Large intestine (tissue), 3 donors: ENCODE measurements around the gene OLA1. TPM values are rescaled to one million over a fixed set of nuclear protein-coding genes. Genes with fewer than 3 reads are reported as not detected.

Experiments used
- DNase-seq, 2 donors: peaks; one replicate each; pipeline versions ENCODE4 v3.0.0 to v3.0.0-alpha.2; 2013
- H3K27ac ChIP-seq: one replicate; pipeline ENCODE4 v1.5.1; 2013; ENCODE audit warnings: low read length
- H3K27me3 ChIP-seq: 2 replicates; pipeline ENCODE4 v1.6.1; 2013; ENCODE audit warnings: low read length; ENCODE audit not compliant: control insufficient read depth, insufficient read depth
- H3K36me3 ChIP-seq: 2 replicates; pipeline ENCODE4 v1.6.1; 2013; ENCODE audit warnings: low read length; ENCODE audit not compliant: control insufficient read depth, insufficient read depth
- H3K4me1 ChIP-seq: one replicate; pipeline ENCODE4 v1.6.1; 2013; ENCODE audit warnings: low read length; ENCODE audit not compliant: control insufficient read depth, insufficient read depth
- H3K4me3 ChIP-seq: one replicate; pipeline ENCODE4 v1.5.1; 2013; ENCODE audit warnings: low read length
- H3K9me3 ChIP-seq: one replicate; pipeline ENCODE4 v1.6.1; 2013; ENCODE audit warnings: mild to moderate bottlenecking, low read depth, low read length, moderate library complexity; ENCODE audit not compliant: control insufficient read depth
- WGBS: methylation state at CpG from one replicate; pipeline ENCODE4 v1.1.5; 2013; ENCODE audit warnings: low lambda C conversion rate; ENCODE audit not compliant: insufficient coverage; 5-methylcytosine and 5-hydroxymethylcytosine counted together
- polyA plus RNA-seq: library from polyadenylated mRNA; unstranded; fragments of 120-200 nt; gene quantifications from one replicate; pipeline ENCODE4 v1.2.1, GENCODE V29; 2013

Gene OLA1
- polyA plus RNA-seq, 1 donor = 150 TPM

DNA sequence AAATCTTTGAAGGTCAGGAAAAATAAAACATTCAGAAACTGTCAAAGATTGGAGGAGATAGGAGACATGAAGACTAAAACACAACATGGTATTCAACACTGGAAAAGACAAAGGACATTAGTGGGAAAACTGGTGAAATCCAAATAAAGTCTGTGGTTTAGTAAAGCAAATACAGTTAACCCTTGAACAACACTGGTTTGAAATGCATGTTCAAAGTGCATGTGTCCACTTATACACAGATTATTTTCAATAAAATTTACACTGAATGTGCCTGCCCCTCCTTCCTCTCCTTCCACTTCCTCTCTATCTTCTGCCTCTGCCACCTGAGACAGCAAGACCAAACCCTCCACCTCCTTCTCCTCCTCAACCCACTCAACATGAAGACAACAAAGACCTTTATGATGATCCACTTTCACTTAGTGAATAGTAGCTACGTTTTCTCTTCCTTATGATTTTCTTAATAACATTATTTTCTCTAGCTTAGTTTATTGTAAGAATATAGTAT, 14.5 kb downstream of the OLA1 start:
- no peaks in the 10 kb centered on the region for H3K27me3 ChIP-seq

DNA sequence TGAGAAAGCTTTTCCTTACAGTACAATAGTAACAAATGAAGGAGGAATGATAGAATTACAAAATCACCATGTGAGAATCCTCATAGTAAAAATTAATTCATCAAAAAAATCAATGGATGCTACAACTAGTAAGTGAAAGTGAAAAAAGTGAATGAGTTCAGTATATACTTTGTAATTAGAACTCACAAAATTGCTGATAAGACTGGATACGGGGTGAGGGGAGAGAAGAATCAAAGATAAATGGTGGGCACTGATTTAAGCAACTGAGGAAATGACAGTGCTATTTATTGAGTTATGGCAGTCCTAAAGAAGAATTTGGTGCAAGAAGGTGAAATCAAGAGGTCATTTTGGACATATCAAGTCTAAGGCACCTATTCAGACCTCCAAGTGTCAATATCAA, 20.6 kb downstream of the OLA1 start:
- Histone ChIP-seq H3K9me3 (no peaks in the 10 kb centered on the region), H3K36me3 (peaks cover 8% of the 10 kb centered on the region), H3K27ac (no peak overlapping the region), H3K27me3 (no peaks in the 10 kb centered on the region), H3K4me1 (no peaks in the 10 kb centered on the region), H3K4me3 (no peak overlapping the region)
- WGBS = 90% methylated on average over 1 of the region's 1 CpG
- DNase-seq = no peak

More for the DNA sequence above, 14.5 kb downstream of the OLA1 start:
- Histone ChIP-seq H3K27ac (no peak overlapping the region), H3K4me1 (no peaks in the 10 kb centered on the region), H3K9me3 (no peaks in the 10 kb centered on the region), H3K4me3 (no peak overlapping the region), H3K36me3 (peaks cover 5% of the 10 kb centered on the region)
- DNase-seq = no peak
- WGBS = 63% methylated on average over 1 of the region's 1 CpG

DNA sequence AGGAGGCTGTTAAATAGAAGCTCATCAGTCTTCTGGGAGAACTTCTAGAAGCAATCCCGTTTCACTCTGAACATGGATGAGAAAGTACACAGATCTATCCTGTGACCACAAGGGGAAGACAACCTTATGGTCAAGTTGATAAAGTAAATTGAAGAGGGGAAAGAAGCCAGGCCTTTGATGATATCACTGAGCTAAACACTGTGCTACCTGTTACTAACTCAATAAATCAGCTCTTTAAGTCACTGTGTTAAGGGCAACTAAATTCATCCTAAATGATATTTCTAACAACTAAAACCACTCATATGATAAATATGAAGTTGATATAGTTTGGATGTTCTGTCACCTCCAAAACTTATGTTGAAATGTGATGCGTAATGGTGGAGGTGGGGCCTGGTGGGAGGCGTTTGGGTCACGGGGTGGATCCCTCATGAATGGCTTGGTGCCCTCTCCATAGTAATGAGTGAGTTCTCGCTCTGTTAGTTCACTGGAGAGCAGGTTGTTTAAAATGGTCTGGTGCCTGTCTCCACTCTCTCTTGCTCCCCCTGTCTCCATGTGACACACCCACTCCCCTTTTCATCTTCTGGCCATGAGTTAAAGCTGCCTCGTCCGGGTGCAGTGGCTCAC, 23.6 kb downstream of the OLA1 start:
- WGBS = 100% methylated on average over 1 of the region's 7 CpGs
- Histone ChIP-seq H3K36me3 (peaks cover 13% of the 10 kb centered on the region), H3K27me3 (no peaks in the 10 kb centered on the region)

DNA sequence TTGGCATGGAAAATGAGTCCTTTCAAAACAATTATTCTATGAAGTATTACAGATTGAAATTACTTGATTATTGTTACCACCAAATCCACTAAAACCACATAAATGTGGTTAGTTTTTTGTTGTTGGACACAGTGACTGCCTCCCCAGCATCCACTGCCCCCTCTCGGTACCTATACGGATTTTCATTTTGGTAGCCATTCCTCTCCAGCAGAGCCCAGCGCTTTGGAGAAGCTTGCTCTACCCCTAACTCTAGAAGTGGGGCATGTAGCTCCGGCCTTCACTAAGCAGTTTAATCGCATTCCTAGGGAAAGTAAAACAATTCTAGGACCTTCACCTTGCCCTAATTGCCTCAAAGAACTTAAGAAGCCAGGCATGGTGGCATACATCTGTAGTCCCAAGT, 24.2 kb downstream of the OLA1 start:
- no peak overlapping the region for H3K4me3 ChIP-seq
- H3K36me3 ChIP-seq = peaks cover 13% of the 10 kb centered on the region
- no peaks in the 10 kb centered on the region for H3K4me1 ChIP-seq
- no peaks in the 10 kb centered on the region for H3K9me3 ChIP-seq
- WGBS = no CpG with 5 or more reads among the region's 5 CpGs
- no peaks in the 10 kb centered on the region for H3K27me3 ChIP-seq
- no peak overlapping the region for H3K27ac ChIP-seq
- DNase-seq = no peak

More for the DNA sequence above, 23.6 kb downstream of the OLA1 start:
- no peak for DNase-seq
- H3K4me1 ChIP-seq = no peaks in the 10 kb centered on the region
- H3K9me3 ChIP-seq = no peaks in the 10 kb centered on the region
- no peak overlapping the region for H3K27ac ChIP-seq
- no peak overlapping the region for H3K4me3 ChIP-seq

- Histone ChIP-seq H3K9me3 (no peaks in the 10 kb centered on the region), H3K27ac (no peak overlapping the region), H3K27me3 (no peaks in the 10 kb centered on the region), H3K36me3 (peaks cover 13% of the 10 kb centered on the region), H3K4me1 (no peaks in the 10 kb centered on the region), H3K4me3 (no peak overlapping the region)
- 71% methylated on average over 1 of the region's 3 CpGs for WGBS
- DNase-seq = peak in 1 of 2 donors; percentile 60
These were observed 24.9 kb downstream of the OLA1 start for GRCh38 chr2:174223388-174223787.

DNA sequence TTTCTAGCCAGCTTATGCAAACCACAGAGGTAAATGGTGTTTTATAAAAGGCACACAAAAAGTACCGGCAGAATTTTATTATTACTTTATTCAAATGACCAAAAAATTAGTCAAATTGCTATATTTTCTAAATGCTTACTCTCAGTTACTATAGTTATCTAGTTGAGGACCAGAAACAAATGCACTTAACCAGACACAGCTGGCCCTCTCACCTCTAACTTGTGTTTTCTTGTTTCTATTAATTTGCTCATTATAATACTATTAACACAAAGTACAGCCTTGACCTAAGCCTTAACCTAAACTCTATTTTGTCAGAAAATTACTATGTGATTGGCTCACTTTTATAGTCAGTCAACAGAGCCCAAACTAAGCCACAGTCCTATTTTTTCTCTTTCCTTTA, 26.2 kb downstream of the OLA1 start:
- no peaks in the 10 kb centered on the region for H3K27me3 ChIP-seq

GRCh38 chr2:174219321-174219720, 29.0 kb downstream of the OLA1 start:
- Histone ChIP-seq H3K9me3 (no peaks in the 10 kb centered on the region), H3K4me3 (no peak overlapping the region), H3K4me1 (no peaks in the 10 kb centered on the region), H3K27ac (no peak overlapping the region), H3K27me3 (no peaks in the 10 kb centered on the region), H3K36me3 (peaks cover 5% of the 10 kb centered on the region)
- no peak for DNase-seq
- WGBS = no CpG with 5 or more reads among the region's 4 CpGs

More for the DNA sequence above, 26.2 kb downstream of the OLA1 start:
- no peaks in the 10 kb centered on the region for H3K9me3 ChIP-seq
- DNase-seq = no peak
- no peaks in the 10 kb centered on the region for H3K4me1 ChIP-seq
- no peak overlapping the region for H3K4me3 ChIP-seq
- H3K27ac ChIP-seq = no peak overlapping the region
- WGBS = 100% methylated on average over 1 of the region's 1 CpG
- peaks cover 13% of the 10 kb centered on the region for H3K36me3 ChIP-seq

DNA sequence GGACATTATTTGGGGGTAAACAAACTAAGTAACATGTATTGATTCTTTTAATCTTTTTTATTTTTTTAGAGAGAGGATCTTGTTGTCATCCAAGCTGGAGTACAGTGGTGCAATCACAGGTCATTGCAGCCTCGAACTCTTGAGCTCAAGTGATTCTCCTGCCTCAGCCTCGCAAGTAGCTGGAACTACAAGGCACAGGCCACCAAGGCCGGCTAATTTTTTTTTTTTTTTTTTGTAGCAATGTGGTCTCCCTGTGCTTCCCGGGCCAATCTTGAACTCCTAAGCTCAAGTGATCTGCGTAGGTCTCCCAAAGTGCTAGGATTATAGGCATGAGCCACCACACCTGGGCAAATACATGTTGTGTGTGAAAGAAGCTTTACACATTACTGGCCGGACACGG, 29.6 kb downstream of the OLA1 start:
- H3K9me3 ChIP-seq = no peaks in the 10 kb centered on the region
- peaks cover 5% of the 10 kb centered on the region for H3K36me3 ChIP-seq
- H3K27ac ChIP-seq = no peak overlapping the region
- WGBS = 100% methylated on average over 1 of the region's 7 CpGs
- H3K4me1 ChIP-seq = no peaks in the 10 kb centered on the region
- no peak for DNase-seq
- no peaks in the 10 kb centered on the region for H3K27me3 ChIP-seq
- no peak overlapping the region for H3K4me3 ChIP-seq

DNA sequence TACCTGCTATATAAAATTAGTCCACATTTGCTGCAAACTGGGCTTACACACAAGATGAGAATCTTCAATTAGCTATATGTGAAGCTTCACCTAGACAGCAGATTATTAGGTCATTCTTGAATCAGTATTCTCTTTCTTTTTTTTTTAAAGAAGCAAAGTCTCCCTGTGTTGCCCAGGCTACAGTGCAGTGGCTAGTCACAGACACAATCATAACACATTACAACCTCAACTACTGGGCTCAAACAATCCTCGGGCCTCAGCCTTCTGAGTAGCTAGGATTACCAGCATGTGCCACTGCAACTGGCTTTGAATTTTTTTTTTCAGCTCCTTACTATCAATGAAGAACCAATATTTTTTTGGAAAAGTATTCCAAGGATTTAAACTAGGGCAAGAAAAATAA, 30.5 kb downstream of the OLA1 start:
- Histone ChIP-seq H3K4me3 (no peak overlapping the region), H3K9me3 (no peaks in the 10 kb centered on the region), H3K4me1 (no peaks in the 10 kb centered on the region), H3K27ac (no peak overlapping the region), H3K27me3 (no peaks in the 10 kb centered on the region), H3K36me3 (peaks cover 5% of the 10 kb centered on the region)
- WGBS = no CpG with 5 or more reads among the region's 1 CpG
- DNase-seq = peak; percentile 56 to 77

GRCh38 chr2:174211954-174212353, 36.4 kb downstream of the OLA1 start:
- Histone ChIP-seq H3K27ac (no peak overlapping the region), H3K27me3 (no peaks in the 10 kb centered on the region)

DNA sequence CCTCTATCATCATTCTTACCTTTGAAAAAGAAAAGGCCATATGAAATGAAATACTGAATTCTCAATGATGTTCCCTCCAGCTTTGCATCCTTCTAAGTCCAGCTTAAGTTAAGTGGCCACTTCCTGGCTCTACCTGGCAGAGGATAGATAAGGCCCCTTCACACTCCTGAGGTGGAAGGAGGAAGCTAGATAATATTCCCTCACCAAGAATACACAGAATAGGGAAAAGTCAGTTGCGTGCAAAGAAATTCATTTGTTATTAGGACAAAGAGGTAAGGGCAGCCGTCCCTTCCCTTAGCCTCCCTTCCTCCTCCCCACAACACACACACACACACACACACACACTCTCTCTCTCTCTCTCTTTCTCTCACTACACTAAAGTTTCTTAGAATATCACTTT, 37.5 kb downstream of the OLA1 start:
- Histone ChIP-seq H3K27ac (no peak overlapping the region), H3K36me3 (peaks cover under 1% of the 10 kb centered on the region), H3K27me3 (no peaks in the 10 kb centered on the region), H3K9me3 (no peaks in the 10 kb centered on the region), H3K4me1 (no peaks in the 10 kb centered on the region), H3K4me3 (no peak overlapping the region)
- no peak for DNase-seq
- no CpG with 5 or more reads among the region's 2 CpGs for WGBS

More at GRCh38 chr2:174211954-174212353, 36.4 kb downstream of the OLA1 start:
- H3K4me1 ChIP-seq = no peaks in the 10 kb centered on the region
- H3K4me3 ChIP-seq = no peak overlapping the region
- no peak for DNase-seq
- H3K9me3 ChIP-seq = no peaks in the 10 kb centered on the region
- H3K36me3 ChIP-seq = no peaks in the 10 kb centered on the region
